Duodenal mucosa (tissue), 2 donors: ENCODE data around the gene SPDYE4.

Source experiments
- H3K27ac ChIP-seq: one replicate; pipeline ENCODE4 v1.7.0; 2013; ENCODE audit warnings: low read depth, low read length
- H3K27me3 ChIP-seq, 2 donors: one replicate each; pipeline ENCODE4 v1.7.0; 2013; ENCODE audit warnings: low read length in 2 of 2, control low read depth in 1 of 2; ENCODE audit not compliant: insufficient read depth in 2 of 2, control insufficient read depth in 1 of 2
- H3K36me3 ChIP-seq, 2 donors: one replicate each; pipeline ENCODE4 v1.7.0; 2013; ENCODE audit warnings: low read length in 2 of 2, control low read depth in 1 of 2; ENCODE audit not compliant: insufficient read depth in 2 of 2, control insufficient read depth in 1 of 2
- H3K4me1 ChIP-seq, 2 donors: one replicate each; pipeline ENCODE4 v1.7.0; 2013; ENCODE audit warnings: low read length in 2 of 2, control low read depth in 1 of 2; ENCODE audit not compliant: insufficient read depth in 2 of 2, control insufficient read depth in 1 of 2
- H3K4me3 ChIP-seq, 2 donors: one replicate each; pipeline ENCODE4 v1.7.0; 2013; ENCODE audit warnings: low read length in 2 of 2, low read depth in 1 of 2
- H3K9ac ChIP-seq, 2 donors: one replicate each; pipeline ENCODE4 v1.7.0; 2013; ENCODE audit warnings: low read length in 2 of 2, low read depth in 1 of 2
- H3K9me3 ChIP-seq, 2 donors: one replicate each; pipeline ENCODE4 v1.7.0; 2013; ENCODE audit warnings: low read length in 2 of 2, control low read depth in 1 of 2; ENCODE audit not compliant: control insufficient read depth in 1 of 2

The SPDYE4 gene

DNA sequence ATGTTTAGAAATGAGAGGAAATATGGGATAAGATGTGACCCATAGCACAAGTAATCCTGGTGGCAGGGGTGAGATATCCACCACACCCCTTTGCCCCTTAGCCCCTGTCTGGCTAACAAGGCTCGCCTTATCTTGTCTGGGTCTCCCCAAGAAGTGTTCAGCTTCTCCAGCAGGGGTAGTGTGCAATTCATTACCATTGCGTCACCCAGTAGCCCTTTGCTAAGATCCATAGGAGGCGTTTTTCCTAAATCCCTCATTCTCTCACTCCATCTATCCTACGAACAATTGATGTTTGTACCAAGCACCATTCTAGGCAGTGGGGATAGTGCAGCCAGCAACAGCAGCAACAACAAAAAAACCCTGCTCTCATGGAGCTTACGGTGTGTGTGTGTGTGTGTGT, 44.5 kb downstream of the SPDYE4 start:
- Histone ChIP-seq H3K9ac (no peak overlapping the region), H3K27ac (no peak overlapping the region), H3K9me3 (no peaks in the 10 kb centered on the region), H3K27me3 (no peaks in the 10 kb centered on the region), H3K4me3 (no peak overlapping the region), H3K36me3 (no peaks in the 10 kb centered on the region), H3K4me1 (no peaks in the 10 kb centered on the region)

DNA sequence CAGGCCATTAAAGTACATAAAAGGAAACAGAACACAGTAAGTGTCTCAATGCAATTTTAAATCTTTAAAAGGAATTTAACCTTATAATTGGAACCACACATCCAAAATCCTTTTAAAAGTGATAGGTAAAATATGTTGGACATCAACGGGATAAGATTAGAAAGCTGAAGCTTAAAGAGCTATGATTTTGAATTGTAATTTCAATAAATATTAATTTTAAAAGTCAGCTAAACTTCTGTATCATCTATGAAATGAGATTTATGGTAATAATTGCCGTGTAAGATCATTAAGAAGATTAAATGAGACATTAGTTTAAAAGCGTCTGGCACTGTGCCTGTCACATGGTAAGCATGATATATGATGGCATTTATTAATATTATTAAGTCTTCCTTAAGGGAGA, 45.0 kb downstream of the SPDYE4 start:
- H3K27me3 ChIP-seq: no peaks in the 10 kb centered on the region

DNA sequence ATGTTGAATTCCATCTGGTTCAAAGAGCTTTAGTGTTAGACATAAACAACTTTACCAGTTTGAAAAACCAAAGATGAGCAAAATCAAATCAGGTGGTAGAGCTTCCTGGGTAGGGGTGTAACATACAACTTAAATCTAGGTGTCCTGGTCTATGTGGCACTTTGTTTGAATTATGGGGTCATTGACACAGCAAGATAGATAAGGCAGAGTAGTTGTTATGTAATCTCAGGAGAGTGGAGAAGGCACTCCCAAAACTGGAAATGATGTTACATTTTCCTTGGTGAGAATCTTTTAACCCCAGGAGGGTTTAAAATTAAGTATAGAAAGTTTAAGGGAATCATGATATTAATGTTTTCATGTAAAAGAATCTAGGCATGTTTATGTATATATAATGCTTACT, 45.6 kb downstream of the SPDYE4 start:
- no peak overlapping the region for H3K27ac ChIP-seq
- H3K4me3 ChIP-seq: no peak overlapping the region
- no peaks in the 10 kb centered on the region for H3K36me3 ChIP-seq
- no peaks in the 10 kb centered on the region for H3K27me3 ChIP-seq
- H3K9ac ChIP-seq: no peak overlapping the region
- H3K9me3 ChIP-seq: no peaks in the 10 kb centered on the region
- H3K4me1 ChIP-seq: no peaks in the 10 kb centered on the region

More for the DNA sequence above, 45.0 kb downstream of the SPDYE4 start:
- Histone ChIP-seq H3K9me3 (no peaks in the 10 kb centered on the region), H3K27ac (no peak overlapping the region), H3K4me1 (no peaks in the 10 kb centered on the region), H3K36me3 (no peaks in the 10 kb centered on the region), H3K9ac (no peak overlapping the region), H3K4me3 (no peak overlapping the region)

DNA sequence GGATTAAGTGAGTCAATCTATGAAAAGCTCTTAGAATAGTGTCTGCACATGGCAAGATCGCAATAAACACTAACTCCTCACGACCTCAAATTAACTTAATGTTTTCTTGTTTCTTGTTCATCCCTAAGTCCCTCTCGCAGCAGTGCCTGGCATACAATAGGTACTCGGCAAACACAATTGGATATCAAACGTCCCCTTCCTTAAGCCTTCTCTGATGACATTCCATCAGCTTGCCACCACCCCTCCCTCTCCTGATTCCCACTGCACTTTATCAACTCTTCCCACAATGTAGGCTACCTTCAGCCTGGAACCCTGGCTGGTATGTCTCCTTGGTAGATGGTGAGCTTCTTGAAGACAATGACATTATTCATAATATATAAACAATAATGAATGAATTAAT, 47.1 kb downstream of the SPDYE4 start:
- Histone ChIP-seq H3K9ac (no peak overlapping the region), H3K9me3 (no peaks in the 10 kb centered on the region), H3K4me1 (no peaks in the 10 kb centered on the region), H3K36me3 (no peaks in the 10 kb centered on the region), H3K4me3 (no peak overlapping the region), H3K27me3 (no peaks in the 10 kb centered on the region), H3K27ac (no peak overlapping the region)

DNA sequence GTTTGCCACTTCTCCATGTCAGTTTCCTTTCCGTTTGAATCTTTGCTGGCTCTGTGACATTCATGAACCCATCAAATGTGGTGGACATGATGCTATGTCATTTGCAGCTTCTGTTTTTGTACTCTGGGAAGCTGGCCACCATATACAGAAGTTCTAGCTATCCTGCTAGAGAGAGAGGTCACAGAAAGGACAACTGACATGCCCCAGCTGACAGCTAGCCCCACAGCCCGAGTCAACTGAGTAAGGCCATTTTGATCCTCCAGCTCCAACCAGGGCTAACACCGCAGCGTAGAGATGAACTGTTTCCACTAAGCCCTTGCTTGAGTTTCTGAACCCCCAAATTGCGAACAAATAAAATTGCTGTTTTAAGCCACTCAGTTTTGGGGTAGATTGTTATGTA, 47.5 kb downstream of the SPDYE4 start:
- H3K4me1 ChIP-seq: no peaks in the 10 kb centered on the region
- H3K36me3 ChIP-seq: no peaks in the 10 kb centered on the region
- no peak overlapping the region for H3K9ac ChIP-seq
- no peak overlapping the region for H3K4me3 ChIP-seq
- no peaks in the 10 kb centered on the region for H3K27me3 ChIP-seq
- H3K9me3 ChIP-seq: no peaks in the 10 kb centered on the region
- H3K27ac ChIP-seq: no peak overlapping the region

DNA sequence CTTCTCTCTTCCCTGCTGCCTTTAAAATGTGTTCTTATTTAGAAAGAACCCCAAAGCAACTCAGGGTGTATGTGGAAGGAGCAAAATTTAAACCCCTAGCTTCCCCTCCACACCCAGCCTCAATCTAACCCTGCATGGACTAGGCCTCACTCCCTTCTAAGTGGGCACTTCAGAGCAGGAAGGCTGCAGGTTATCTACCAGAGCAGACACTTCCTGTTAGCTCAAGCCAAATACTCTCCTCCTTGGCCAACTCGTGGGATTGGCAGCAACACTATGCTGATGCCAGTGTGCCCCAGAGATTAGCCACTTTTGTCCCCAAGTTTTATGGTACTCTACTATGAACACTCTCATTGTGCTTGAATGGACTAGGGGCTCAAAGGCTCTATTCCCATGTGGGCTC, 49.3 kb downstream of the SPDYE4 start:
- no peak overlapping the region for H3K9ac ChIP-seq
- no peak overlapping the region for H3K27ac ChIP-seq
- no peaks in the 10 kb centered on the region for H3K4me1 ChIP-seq
- H3K27me3 ChIP-seq: no peaks in the 10 kb centered on the region
- H3K4me3 ChIP-seq: no peak overlapping the region
- H3K36me3 ChIP-seq: no peaks in the 10 kb centered on the region
- no peaks in the 10 kb centered on the region for H3K9me3 ChIP-seq

DNA sequence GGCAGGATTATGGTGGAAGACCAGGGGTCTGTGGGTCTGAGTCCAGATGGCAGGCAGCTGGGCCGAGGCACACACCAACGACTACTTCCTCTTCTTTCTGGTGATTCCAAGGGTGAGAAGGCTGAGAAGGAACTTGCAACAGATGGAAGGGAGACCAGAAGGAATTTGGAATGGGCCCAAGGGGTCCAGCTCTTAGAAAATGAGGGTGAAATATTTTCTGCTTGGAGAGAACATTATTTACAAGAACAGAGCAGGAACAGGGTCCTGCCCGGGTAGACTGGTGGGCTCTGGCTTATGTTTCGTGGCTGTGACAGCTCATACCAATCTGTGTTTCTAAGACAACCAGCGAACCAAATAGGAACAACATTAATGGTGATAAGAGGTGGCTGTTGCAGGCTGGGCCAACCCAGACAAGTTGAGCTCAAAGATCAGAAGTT, 50.3 kb downstream of the SPDYE4 start:
- Histone ChIP-seq H3K27ac (no peak overlapping the region), H3K4me1 (no peaks in the 10 kb centered on the region), H3K36me3 (no peaks in the 10 kb centered on the region), H3K4me3 (no peak overlapping the region), H3K27me3 (no peaks in the 10 kb centered on the region), H3K9me3 (no peaks in the 10 kb centered on the region), H3K9ac (no peak overlapping the region)

DNA sequence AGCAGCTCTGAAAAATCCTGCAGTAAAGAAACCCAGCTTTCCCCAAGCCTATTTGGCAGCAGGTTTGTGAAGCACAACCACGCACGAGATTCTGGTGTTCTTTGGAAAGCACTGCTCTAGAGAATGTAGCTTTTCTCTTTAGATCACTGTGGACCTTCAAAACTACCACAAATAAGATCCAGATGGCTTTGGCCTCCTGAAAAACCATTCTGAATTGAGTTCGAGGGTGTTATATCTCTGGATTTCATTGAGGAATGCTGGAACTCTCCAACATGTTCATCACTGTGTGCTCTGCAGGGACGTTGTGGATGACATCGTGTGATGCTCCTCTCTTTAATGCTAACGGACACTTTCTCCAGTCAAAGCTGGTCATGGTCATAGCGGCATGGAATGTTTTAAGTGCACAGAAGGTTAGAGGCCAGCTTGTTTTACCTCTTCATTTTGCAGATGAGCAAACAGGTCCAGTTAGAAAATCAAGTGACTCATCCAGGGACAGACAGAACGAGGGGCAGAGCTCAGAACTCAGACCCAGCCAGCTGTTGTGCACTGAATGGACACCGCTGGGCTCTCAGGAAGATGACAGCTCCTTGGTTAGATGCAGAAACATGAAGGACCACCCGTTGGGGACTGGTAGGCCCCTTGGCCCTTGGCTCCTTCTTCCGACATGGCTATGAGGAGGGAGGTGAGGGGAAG, 50.9 kb downstream of the SPDYE4 start:
- no peaks in the 10 kb centered on the region for H3K36me3 ChIP-seq
- no peaks in the 10 kb centered on the region for H3K27me3 ChIP-seq
- no peak overlapping the region for H3K4me3 ChIP-seq
- H3K4me1 ChIP-seq: no peaks in the 10 kb centered on the region
- no peak overlapping the region for H3K27ac ChIP-seq
- H3K9me3 ChIP-seq: no peaks in the 10 kb centered on the region
- no peak overlapping the region for H3K9ac ChIP-seq

DNA sequence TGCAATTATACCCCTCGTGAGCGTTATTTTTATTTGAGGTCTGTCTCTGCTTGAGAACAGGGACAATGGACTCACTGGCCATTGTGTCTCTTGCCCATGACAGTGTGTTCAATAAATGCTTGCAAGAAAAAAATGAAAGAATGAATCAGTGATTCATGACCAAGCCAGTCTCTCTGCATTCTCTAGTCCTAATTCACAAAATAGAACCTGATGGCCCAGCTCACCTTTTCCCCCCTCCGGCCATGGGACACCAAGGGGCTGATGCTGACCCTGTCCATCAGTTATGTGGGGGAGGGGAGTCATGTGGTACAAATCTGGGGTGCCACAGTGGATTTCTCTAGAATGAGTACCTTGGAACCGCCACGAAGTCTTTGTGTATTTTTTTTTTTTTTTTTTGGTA, 51.9 kb downstream of the SPDYE4 start:
- Histone ChIP-seq H3K9me3 (no peaks in the 10 kb centered on the region), H3K27me3 (no peaks in the 10 kb centered on the region), H3K36me3 (no peaks in the 10 kb centered on the region), H3K4me3 (no peak overlapping the region), H3K4me1 (no peaks in the 10 kb centered on the region), H3K27ac (no peak overlapping the region), H3K9ac (no peak overlapping the region)

DNA sequence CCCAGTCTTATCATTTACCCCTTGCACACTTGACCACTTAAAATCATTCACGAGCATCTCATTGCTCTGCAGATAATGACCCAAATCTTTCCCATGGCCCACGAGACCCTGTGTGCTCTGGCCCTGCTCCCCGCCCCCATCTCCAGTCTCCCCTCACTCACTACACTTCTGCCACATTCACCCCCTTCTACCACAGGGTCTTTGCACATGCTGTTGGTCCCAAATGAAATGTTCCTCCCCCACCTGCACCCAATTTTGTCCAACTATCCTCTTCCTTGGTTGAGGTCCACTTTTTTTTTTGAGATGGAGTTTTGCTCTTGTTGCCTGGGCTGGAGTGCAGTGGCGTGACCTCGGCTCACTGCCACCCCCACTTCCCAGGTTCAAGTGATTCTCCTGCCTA, 52.9 kb downstream of the SPDYE4 start:
- H3K27ac ChIP-seq: no peak overlapping the region
- no peaks in the 10 kb centered on the region for H3K36me3 ChIP-seq
- H3K9me3 ChIP-seq: no peaks in the 10 kb centered on the region
- no peak overlapping the region for H3K9ac ChIP-seq
- no peak overlapping the region for H3K4me3 ChIP-seq
- no peaks in the 10 kb centered on the region for H3K27me3 ChIP-seq
- H3K4me1 ChIP-seq: no peaks in the 10 kb centered on the region

DNA sequence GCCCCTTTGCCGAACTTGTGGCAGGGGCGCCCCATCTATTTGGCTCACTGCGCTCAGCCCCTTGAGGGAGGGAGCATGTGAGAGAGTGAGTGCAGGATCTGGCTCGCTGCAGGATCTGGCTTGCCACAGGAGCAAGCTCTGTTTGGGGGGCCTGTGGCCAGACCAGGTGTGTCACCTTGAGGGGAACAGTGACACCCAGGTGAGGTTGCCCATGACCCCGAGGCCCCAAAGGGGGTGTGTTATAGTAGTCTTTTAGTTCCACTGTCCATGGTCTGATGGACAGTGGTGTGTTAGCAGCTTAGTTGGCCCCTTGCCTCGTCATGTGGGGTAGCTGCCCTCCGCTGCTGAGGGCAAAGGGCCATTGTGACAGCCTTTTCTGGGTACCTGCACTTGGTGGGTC, 55.3 kb downstream of the SPDYE4 start:
- H3K36me3 ChIP-seq: no peaks in the 10 kb centered on the region
- H3K27ac ChIP-seq: no peak overlapping the region
- H3K9ac ChIP-seq: no peak overlapping the region
- H3K4me1 ChIP-seq: peaks cover 3 to 6% of the 10 kb centered on the region in 2 donors
- no peak overlapping the region for H3K4me3 ChIP-seq
- H3K9me3 ChIP-seq: no peaks in the 10 kb centered on the region
- no peaks in the 10 kb centered on the region for H3K27me3 ChIP-seq
